Right cardiac atrium (tissue), 5 donors: ENCODE measurements around the gene SMIM38. TPM values are rescaled to one million over a fixed set of nuclear protein-coding genes. Genes with fewer than 3 reads are reported as not detected.
A peak's percentile ranks its signal among the peaks of the same experiment; 100 is the strongest.

Experiments used
- ATAC-seq, 2 donors: fragments of 200-7000 bp; cut with Tn5 transposase; one replicate each; pipeline versions ENCODE4 v1.8.0 to v1.9.1; 2020; ENCODE audit warnings: moderate library complexity in 2 of 2, mild to moderate bottlenecking in 1 of 2
- DNase-seq, 3 donors: peaks; one replicate each; pipeline ENCODE4 v3.0.0-alpha.2; 2020
- H3K27ac ChIP-seq: one replicate; pipeline ENCODE4 v1.5.1; 2013; ENCODE audit warnings: mild to moderate bottlenecking, low read length, control low read depth, moderate library complexity
- H3K27me3 ChIP-seq: one replicate; pipeline ENCODE4 v1.6.1; 2013; ENCODE audit not compliant: control insufficient read depth, insufficient read depth
- H3K4me1 ChIP-seq: one replicate; pipeline ENCODE4 v1.6.1; 2013; ENCODE audit warnings: low read length; ENCODE audit not compliant: control insufficient read depth, insufficient read depth
- H3K4me3 ChIP-seq: one replicate; pipeline ENCODE4 v1.5.1; 2013; ENCODE audit warnings: low read length, control low read depth
- H3K9me3 ChIP-seq: one replicate; pipeline ENCODE4 v1.6.1; 2013; ENCODE audit warnings: low read length; ENCODE audit not compliant: control insufficient read depth
- WGBS: extraction: QIAGEN DNeasy Blood & Tissue Kit; methylation state at CpG from one replicate; pipeline ENCODE4 v1.1.7; 2013; 5-methylcytosine and 5-hydroxymethylcytosine counted together
- intact Hi-C, 4 donors: fragments of 100-400 bp; cut with DNase I; formaldehyde crosslinking; loops; one replicate each; pipeline versions ENCODE4 v1.11.0 to v1.14.0; 2022 to 2023
- polyA plus RNA-seq: library from polyadenylated mRNA; stranded (reverse); fragments of 200-250 nt; gene quantifications from one replicate; pipeline ENCODE4 v1.2.3, GENCODE V29; 2013
- total RNA-seq, 4 donors: library from RNA; stranded (reverse); fragmentation: NEBNext Ultra II Directional; extraction: Animal tissue kit (Norgen Biotek cat#: 25700); gene quantifications; one replicate each; pipeline ENCODE4 v1.2.1, GENCODE V29; 2021
- donor health status: healthy with polysubstance abuse.
- donor health status: DM: no; HTN: yes; CAD: no.
- donor health status: DM: no; HTN: no; CAD: no.
- donor health status: DM: no; HTN: yes; CAD: no; lungs with severe emphysema.
- donor health status: DM: yes; HTN: yes; CAD: no.

The SMIM38 gene
- total and polyA plus RNA-seq, 5 donors = 0.07 to 0.56 (median 0.21) TPM; not detected in 1

GRCh38 chr11:69113646-69114340, 41.9 kb upstream of the SMIM38 start:
- 91% methylated on average over 22 of the region's 22 CpGs for WGBS
- H3K4me1 ChIP-seq = no peaks in the 10 kb centered on the region
- no peak overlapping the region for H3K27ac ChIP-seq
- ATAC-seq = no peak
- H3K4me3 ChIP-seq = no peak overlapping the region
- H3K9me3 ChIP-seq = no peaks in the 10 kb centered on the region
- no peaks in the 10 kb centered on the region for H3K27me3 ChIP-seq
- peak in 1 of 3 donors; percentile 6 for DNase-seq
- intact Hi-C loops = loop anchor here in 1 of 4 donors (10.0 kb wide), 1 partner anchor 171 kb away; no protein-coding TSS in a partner anchor

GRCh38 chr11:69114362-69114761, 41.4 kb upstream of the SMIM38 start:
- ATAC-seq (no peak), DNase-seq (no peak)
- Histone ChIP-seq H3K9me3 (no peaks in the 10 kb centered on the region), H3K27ac (no peak overlapping the region), H3K4me3 (no peak overlapping the region), H3K4me1 (no peaks in the 10 kb centered on the region), H3K27me3 (no peaks in the 10 kb centered on the region)
- intact Hi-C loops = loop anchor here in 1 of 4 donors (10.0 kb wide), 1 partner anchor 170 kb away; no protein-coding TSS in a partner anchor
- 90% methylated on average over 6 of the region's 6 CpGs for WGBS

- no peaks in the 10 kb centered on the region for H3K4me1 ChIP-seq
- peak; percentile 17 to 35 for ATAC-seq
- H3K4me3 ChIP-seq = no peak overlapping the region
- 67% methylated on average over 21 of the region's 21 CpGs for WGBS
- intact Hi-C loops = loop anchor here in 1 of 4 donors (10.0 kb wide), 1 partner anchor 170 kb away; no protein-coding TSS in a partner anchor
- no peaks in the 10 kb centered on the region for H3K9me3 ChIP-seq
- H3K27ac ChIP-seq = no peak overlapping the region
- peak in 2 of 3 donors; percentile 15 to 68 for DNase-seq
- H3K27me3 ChIP-seq = no peaks in the 10 kb centered on the region
Observed at GRCh38 chr11:69114811-69115523, 40.8 kb upstream of the SMIM38 start.

GRCh38 chr11:69115586-69116560, 39.9 kb upstream of the SMIM38 start:
- peak; percentile 60 to 88 (median 83) for DNase-seq
- intact Hi-C loops = loop anchor here in 1 of 4 donors (10.0 kb wide), 1 partner anchor 169 kb away; no protein-coding TSS in a partner anchor
- Histone ChIP-seq H3K9me3 (no peaks in the 10 kb centered on the region), H3K4me3 (no peak overlapping the region), H3K27me3 (no peaks in the 10 kb centered on the region), H3K4me1 (no peaks in the 10 kb centered on the region), H3K27ac (no peak overlapping the region)
- peak; percentile 81 to 88 for ATAC-seq
- WGBS = 72% methylated on average over 41 of the region's 41 CpGs

- H3K9me3 ChIP-seq = no peaks in the 10 kb centered on the region
- DNase-seq = peak in 1 of 3 donors; percentile 11
- intact Hi-C loops = loop anchor here in 1 of 4 donors (10.0 kb wide), 1 partner anchor 168 kb away; no protein-coding TSS in a partner anchor
- no peaks in the 10 kb centered on the region for H3K27me3 ChIP-seq
- H3K27ac ChIP-seq = no peak overlapping the region
- 94% methylated on average over 10 of the region's 10 CpGs for WGBS
- ATAC-seq = no peak
- no peak overlapping the region for H3K4me3 ChIP-seq
- H3K4me1 ChIP-seq = no peaks in the 10 kb centered on the region
Observed at GRCh38 chr11:69116671-69117070, 39.1 kb upstream of the SMIM38 start.

GRCh38 chr11:69119190-69119589, 36.5 kb upstream of the SMIM38 start:
- Histone ChIP-seq H3K9me3 (no peaks in the 10 kb centered on the region), H3K27me3 (no peaks in the 10 kb centered on the region), H3K4me1 (peaks cover 4% of the 10 kb centered on the region), H3K27ac (no peak overlapping the region), H3K4me3 (no peak overlapping the region)
- WGBS = 94% methylated on average over 2 of the region's 2 CpGs
- no peak for ATAC-seq
- intact Hi-C loops = loop anchor here in 1 of 4 donors (10.0 kb wide), 1 partner anchor 166 kb away; no protein-coding TSS in a partner anchor
- no peak for DNase-seq

GRCh38 chr11:69120096-69120875, 35.4 kb upstream of the SMIM38 start:
- 94% methylated on average over 21 of the region's 21 CpGs for WGBS
- no peaks in the 10 kb centered on the region for H3K9me3 ChIP-seq
- intact Hi-C loops = no loop called here
- no peak for ATAC-seq
- no peaks in the 10 kb centered on the region for H3K27me3 ChIP-seq
- H3K27ac ChIP-seq = no peak overlapping the region
- H3K4me1 ChIP-seq = peaks cover 4% of the 10 kb centered on the region
- H3K4me3 ChIP-seq = no peak overlapping the region
- peak in 1 of 3 donors; percentile 10 for DNase-seq

GRCh38 chr11:69121021-69121420, 34.7 kb upstream of the SMIM38 start:
- no peak overlapping the region for H3K4me3 ChIP-seq
- DNase-seq = peak in 1 of 3 donors; percentile 4
- 89% methylated on average over 9 of the region's 9 CpGs for WGBS
- H3K27me3 ChIP-seq = no peaks in the 10 kb centered on the region
- ATAC-seq = no peak
- peaks cover 4% of the 10 kb centered on the region for H3K4me1 ChIP-seq
- H3K9me3 ChIP-seq = no peaks in the 10 kb centered on the region
- H3K27ac ChIP-seq = no peak overlapping the region
- intact Hi-C loops = no loop called here

GRCh38 chr11:69121621-69122325, 34.0 kb upstream of the SMIM38 start:
- H3K4me1 ChIP-seq = peaks cover 7% of the 10 kb centered on the region
- no peak overlapping the region for H3K4me3 ChIP-seq
- no peaks in the 10 kb centered on the region for H3K9me3 ChIP-seq
- H3K27ac ChIP-seq = no peak overlapping the region
- intact Hi-C loops = no loop called here
- WGBS = 94% methylated on average over 19 of the region's 19 CpGs
- peak in 1 of 3 donors; percentile 8 for DNase-seq
- no peaks in the 10 kb centered on the region for H3K27me3 ChIP-seq
- no peak for ATAC-seq
